HG03103 (cell line): Measurements from ENCODE around the gene EPC2.

ENCODE experiments used
- ATAC-seq: cut with Tn5 transposase; IDR thresholded peaks from one replicate; pipeline ENCODE4 v1.9.1; 2021; ENCODE audit warnings: low read depth; ENCODE audit not compliant: unreplicated experiment

The EPC2 gene

GRCh38 chr2:148643998-148644882, at the start of gene EPC2:
EPC2 (plus strand) TSS chr2:148644751; CDS start chr2:148645018, 267 bp downstream.
- peak; percentile 43 for ATAC-seq

- no peak for ATAC-seq
Measured at GRCh38 chr2:148596018-148596417, 48.5 kb upstream of the EPC2 start.

GRCh38 chr2:148599109-148599991, 45.2 kb upstream of the EPC2 start:
- ATAC-seq, result no peak

GRCh38 chr2:148602885-148603561, 41.5 kb upstream of the EPC2 start:
- peak; percentile 22 for ATAC-seq

GRCh38 chr2:148603562-148603920, 41.0 kb upstream of the EPC2 start:
- ATAC-seq, result peak; percentile 99

- no peak for ATAC-seq
Measured at GRCh38 chr2:148604927-148605326, 39.6 kb upstream of the EPC2 start.

- ATAC-seq, result no peak
Measured at GRCh38 chr2:148607566-148607965, 37.0 kb upstream of the EPC2 start.

- no peak for ATAC-seq
Measured at GRCh38 chr2:148613231-148614013, 31.1 kb upstream of the EPC2 start.

- peak; percentile 27 for ATAC-seq
Measured at GRCh38 chr2:148614014-148614321, 30.6 kb upstream of the EPC2 start.

GRCh38 chr2:148614322-148615049, 30.1 kb upstream of the EPC2 start:
- ATAC-seq, result peak; percentile 92

- no peak for ATAC-seq
Measured at GRCh38 chr2:148615381-148615841, 29.1 kb upstream of the EPC2 start.

- no peak for ATAC-seq
Measured at GRCh38 chr2:148616662-148617061, 27.9 kb upstream of the EPC2 start.

- no peak for ATAC-seq
Measured at GRCh38 chr2:148617219-148617618, 27.3 kb upstream of the EPC2 start.

GRCh38 chr2:148619560-148620195, 24.9 kb upstream of the EPC2 start:
- ATAC-seq, result no peak

GRCh38 chr2:148622366-148622765, 22.2 kb upstream of the EPC2 start:
- no peak for ATAC-seq

GRCh38 chr2:148623086-148623485, 21.5 kb upstream of the EPC2 start:
- no peak for ATAC-seq

- no peak for ATAC-seq
Measured at GRCh38 chr2:148627224-148627623, 17.3 kb upstream of the EPC2 start.

- ATAC-seq, result no peak
Measured at GRCh38 chr2:148634749-148635148, 9.8 kb upstream of the EPC2 start.

GRCh38 chr2:148638543-148638942, 6.0 kb upstream of the EPC2 start:
- ATAC-seq, result no peak
